Transverse colon (tissue), 4 donors: ENCODE measurements around the gene RPL26. TPM values are rescaled to one million over a fixed set of nuclear protein-coding genes. Genes with fewer than 3 reads are reported as not detected.

Experiments used
- DNase-seq: peaks from one replicate; pipeline ENCODE4 v3.0.0-alpha.2; 2019
- H3K27ac ChIP-seq, 4 donors: fragments of 200-600 bp; sonication (generic); 2 replicates each; pipeline ENCODE4 v1.5.1; 2016 to 2018; ENCODE audit warnings: inconsistent platforms in 4 of 4
- H3K27me3 ChIP-seq: fragments of 200-600 bp; sonication (generic); 2 replicates; pipeline ENCODE4 v1.5.1; 2017; ENCODE audit warnings: inconsistent platforms
- H3K36me3 ChIP-seq, 4 donors: fragments of 200-600 bp; sonication (generic); 2 replicates each; pipeline ENCODE4 v1.5.1; 2017 to 2019; ENCODE audit warnings: inconsistent platforms in 4 of 4
- H3K4me1 ChIP-seq, 4 donors: fragments of 200-600 bp; sonication (generic); 2 replicates each; pipeline ENCODE4 v1.5.1; 2017 to 2020; ENCODE audit warnings: inconsistent platforms in 4 of 4
- H3K4me3 ChIP-seq, 4 donors: fragments of 200-600 bp; sonication (generic); 1 replicate in 1 of 4; 2 replicates in 3 of 4; pipeline versions ENCODE4 v1.5.1 to v1.6.1; 2017 to 2019; ENCODE audit warnings: inconsistent platforms in 4 of 4
- H3K9me3 ChIP-seq, 2 donors: fragments of 200-600 bp; sonication (generic); 2 replicates each; pipeline ENCODE4 v1.5.1; 2017 to 2019; ENCODE audit warnings: inconsistent platforms in 2 of 2
- EP300 ChIP-seq: sonication (generic); formaldehyde crosslinking; IDR thresholded peaks from one replicate; pipeline ENCODE4 v1.6.1; 2017; ENCODE audit warnings: antibody characterized with exemption, low read depth
- POLR2A ChIP-seq: fragments of 450-650 bp; IDR thresholded peaks from one replicate; pipeline ENCODE4 v1.6.1; 2016; ENCODE audit warnings: antibody characterized with exemption, mild to moderate bottlenecking, moderate library complexity
- POLR2AphosphoS5 ChIP-seq, 3 donors: sonication (generic); formaldehyde crosslinking; IDR thresholded peaks; one replicate each; pipeline ENCODE4 v1.6.1; 2016; ENCODE audit warnings: antibody characterized with exemption in 3 of 3
- WGBS, 2 donors: methylation state at CpG; one replicate each; pipeline ENCODE4 v1.1.5; 2018; ENCODE audit warnings: low coverage in 1 of 2; 5-methylcytosine and 5-hydroxymethylcytosine counted together
- in situ Hi-C, 4 donors: fragments of 200-750 bp; cut with MboI; loops; one replicate each; pipeline versions ENCODE4 v1.15.0 to v1.15.1; 2017; ENCODE audit warnings: low sequenced_read_pairs in 3 of 4, low pct_ligation_motif_present in 1 of 4, low pct_unique_long_range_greater_than_20kb in 1 of 4
- intact Hi-C: fragments of 100-400 bp; cut with DNase I; formaldehyde crosslinking; loops from one replicate; pipeline ENCODE4 v1.15.1; 2023; ENCODE audit warnings: low total_unique reads
- small RNA-seq, 4 donors: library from RNA; depleted of rRNA; stranded (forward); fragments of <200 nt; gene quantifications; one replicate each; pipeline ENCODE3, GENCODE V24; 2016
- total RNA-seq, 4 donors: library from RNA; depleted of rRNA; stranded (reverse); fragments of >200 nt; gene quantifications; one replicate each; pipeline ENCODE4 v1.1.0, GENCODE V29; 2016
- TF ChIP-seq, protein P1 (sequence below), 5 experiments: fragments of 200-600 bp in 3 of 5; fragments of 450-650 bp in 2 of 5; sonication (generic) in 3 of 5; IDR thresholded peaks; 1 replicate in 2 of 5; 2 replicates in 3 of 5; pipeline ENCODE4 v1.5.1; 2016 to 2017; ENCODE audit warnings: antibody characterized with exemption in 5 of 5, inconsistent platforms in 3 of 5, mild to moderate bottlenecking in 2 of 5, moderate library complexity in 1 of 5

The RPL26 gene
- total RNA-seq, 4 donors from 2014 or later: 714 to 2,921 (median 2,064) TPM

DNA sequence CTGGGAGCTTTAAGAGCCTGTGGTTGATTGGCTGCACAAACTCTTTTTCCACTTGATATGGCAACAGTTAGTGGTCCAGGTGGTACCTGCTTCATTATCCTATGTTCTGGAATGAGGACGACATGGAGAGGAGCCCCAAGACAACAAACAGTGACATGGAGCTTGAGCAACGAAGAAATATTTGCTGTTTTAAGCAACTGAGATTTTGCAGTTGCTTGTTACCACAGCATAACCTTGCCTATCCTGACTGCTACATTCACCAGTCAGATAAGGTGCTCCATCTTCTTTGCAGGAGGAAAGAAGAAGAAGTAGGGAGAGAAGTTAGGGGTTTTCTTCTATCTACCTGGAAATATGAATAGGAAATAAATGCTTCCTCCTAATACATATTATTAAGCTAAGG lies 50.9 kb downstream of the RPL26 start:
- no peak for DNase-seq
- Histone ChIP-seq H3K27me3 (peaks cover 12% of the 10 kb centered on the region), H3K9me3 (no peaks in the 10 kb centered on the region), H3K27ac (no peak overlapping the region), H3K36me3 (no peaks in the 10 kb centered on the region), H3K4me3 (no peak overlapping the region), H3K4me1 (peaks cover 0 to 4% (median 3%) of the 10 kb centered on the region in 4 donors)
- 74 to 84% methylated on average over 2 of the region's 2 CpGs for WGBS, 2 donors
- TF ChIP-seq POLR2A: no peak
- TF ChIP-seq, protein P1, sequence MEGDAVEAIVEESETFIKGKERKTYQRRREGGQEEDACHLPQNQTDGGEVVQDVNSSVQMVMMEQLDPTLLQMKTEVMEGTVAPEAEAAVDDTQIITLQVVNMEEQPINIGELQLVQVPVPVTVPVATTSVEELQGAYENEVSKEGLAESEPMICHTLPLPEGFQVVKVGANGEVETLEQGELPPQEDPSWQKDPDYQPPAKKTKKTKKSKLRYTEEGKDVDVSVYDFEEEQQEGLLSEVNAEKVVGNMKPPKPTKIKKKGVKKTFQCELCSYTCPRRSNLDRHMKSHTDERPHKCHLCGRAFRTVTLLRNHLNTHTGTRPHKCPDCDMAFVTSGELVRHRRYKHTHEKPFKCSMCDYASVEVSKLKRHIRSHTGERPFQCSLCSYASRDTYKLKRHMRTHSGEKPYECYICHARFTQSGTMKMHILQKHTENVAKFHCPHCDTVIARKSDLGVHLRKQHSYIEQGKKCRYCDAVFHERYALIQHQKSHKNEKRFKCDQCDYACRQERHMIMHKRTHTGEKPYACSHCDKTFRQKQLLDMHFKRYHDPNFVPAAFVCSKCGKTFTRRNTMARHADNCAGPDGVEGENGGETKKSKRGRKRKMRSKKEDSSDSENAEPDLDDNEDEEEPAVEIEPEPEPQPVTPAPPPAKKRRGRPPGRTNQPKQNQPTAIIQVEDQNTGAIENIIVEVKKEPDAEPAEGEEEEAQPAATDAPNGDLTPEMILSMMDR (IDR thresholded peaks at IDR 0.05): no peak
- no peak for TF ChIP-seq POLR2AphosphoS5 (IDR thresholded peaks at IDR 0.05)
- no peak for TF ChIP-seq EP300
- intact Hi-C loops (no loop called here), in situ Hi-C loops (no loop called here)

Small RNA genes within 50 kb of the gene (small RNA-seq; reads per million reads assigned to genes)
- 0 reads per million in 4 donors for gene RF00265

Other genes with a start within 250 kb of the RPL26 start
- 100 to 1,000 TPM in 2 of 4 donors, 10 to 100 TPM in 2; 55.9 to 211 (median 109) TPM for gene PER1, start 230.8 kb downstream of the RPL26 start, total RNA-seq
- gene VAMP2, start 220.2 kb downstream of the RPL26 start, total RNA-seq: 10 to 100 TPM; 20.9 to 49.4 (median 30.1) TPM
- gene TMEM107, start 206.8 kb downstream of the RPL26 start, total RNA-seq: 10 to 100 TPM in 2 of 4 donors, 1 to 10 TPM in 2; 1.5 to 74.6 (median 18.3) TPM
- gene BORCS6, start 193.0 kb downstream of the RPL26 start, total RNA-seq: 10 to 100 TPM in 3 of 4 donors, 1 to 10 TPM in 1; 3.2 to 17.1 (median 12.7) TPM
- gene AURKB, start 172.6 kb downstream of the RPL26 start, total RNA-seq: 1 to 10 TPM; 2.2 to 8.6 (median 5.6) TPM
- 100 to 1,000 TPM in 1 of 4 donors, 10 to 100 TPM in 3; 19.9 to 139 (median 31.7) TPM for gene CTC1, start 135.1 kb downstream of the RPL26 start, total RNA-seq
- gene PFAS, start 133.9 kb downstream of the RPL26 start, total RNA-seq: 10 to 100 TPM in 2 of 4 donors, 1 to 10 TPM in 1, under 1 TPM in 1; 0.75 to 24.9 (median 8.9) TPM
- gene RANGRF, start 94.5 kb downstream of the RPL26 start, total RNA-seq: 10 to 100 TPM in 3 of 4 donors, 1 to 10 TPM in 1; 8.4 to 47.1 (median 14.6) TPM
- gene SLC25A35, start 87.8 kb downstream of the RPL26 start, total RNA-seq: 10 to 100 TPM in 1 of 4 donors, 1 to 10 TPM in 3; 2.2 to 27.7 (median 4.2) TPM
- 10 to 100 TPM in 2 of 4 donors, 1 to 10 TPM in 1, under 1 TPM in 1; 0.96 to 18.3 (median 6.6) TPM for gene ARHGEF15, start 73.0 kb downstream of the RPL26 start, total RNA-seq
- gene ODF4, start 43.4 kb downstream of the RPL26 start, total RNA-seq: not detected
- not detected for gene RNF222, start 14.6 kb upstream of the RPL26 start, total RNA-seq
- gene NDEL1, start 52.7 kb upstream of the RPL26 start, total RNA-seq: 10 to 100 TPM; 28.3 to 82.4 (median 77.2) TPM
- 10 to 100 TPM in 1 of 4 donors, 1 to 10 TPM in 3; 3.7 to 71.2 (median 8.3) TPM for gene MYH10, start 247.5 kb upstream of the RPL26 start, total RNA-seq